ENCODE results near the gene TOP1.
A peak's percentile ranks its signal among the peaks of the same experiment; 100 is the strongest.

The TOP1 gene

GRCh38 chr20:41170386-41171105, 141.9 kb downstream of the TOP1 start:
- DNase-seq = no peak

DNA sequence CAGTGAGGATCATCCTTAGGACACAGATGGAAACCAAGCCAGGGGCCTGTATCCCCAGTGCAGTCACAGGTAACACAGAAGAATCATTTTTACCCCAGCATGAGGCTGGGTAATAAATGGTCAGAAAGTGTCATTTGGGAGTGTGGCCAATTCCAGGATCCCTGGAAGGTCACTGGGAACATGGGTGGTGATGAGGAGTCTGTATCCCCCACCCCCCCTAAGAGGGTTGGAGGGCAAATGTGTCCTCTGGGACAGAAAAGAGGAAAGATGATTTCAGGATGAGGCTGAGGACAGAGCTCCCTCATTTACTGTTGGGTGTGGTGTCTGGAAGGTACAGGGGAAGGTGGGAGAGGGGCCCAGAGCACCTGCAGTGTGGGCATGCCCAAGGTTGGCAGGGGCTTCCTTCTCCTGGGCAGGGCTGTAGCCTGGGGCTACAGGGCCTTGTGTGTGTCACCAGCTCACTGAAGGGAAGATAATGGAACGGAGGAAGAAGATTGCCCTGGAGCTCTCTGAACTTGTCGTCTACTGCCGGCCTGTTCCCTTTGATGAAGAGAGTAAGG, 143.2 kb downstream of the TOP1 start:
- no peak for DNase-seq

- no peak for DNase-seq
Measured at GRCh38 chr20:41172296-41173140, 143.9 kb downstream of the TOP1 start.

DNA sequence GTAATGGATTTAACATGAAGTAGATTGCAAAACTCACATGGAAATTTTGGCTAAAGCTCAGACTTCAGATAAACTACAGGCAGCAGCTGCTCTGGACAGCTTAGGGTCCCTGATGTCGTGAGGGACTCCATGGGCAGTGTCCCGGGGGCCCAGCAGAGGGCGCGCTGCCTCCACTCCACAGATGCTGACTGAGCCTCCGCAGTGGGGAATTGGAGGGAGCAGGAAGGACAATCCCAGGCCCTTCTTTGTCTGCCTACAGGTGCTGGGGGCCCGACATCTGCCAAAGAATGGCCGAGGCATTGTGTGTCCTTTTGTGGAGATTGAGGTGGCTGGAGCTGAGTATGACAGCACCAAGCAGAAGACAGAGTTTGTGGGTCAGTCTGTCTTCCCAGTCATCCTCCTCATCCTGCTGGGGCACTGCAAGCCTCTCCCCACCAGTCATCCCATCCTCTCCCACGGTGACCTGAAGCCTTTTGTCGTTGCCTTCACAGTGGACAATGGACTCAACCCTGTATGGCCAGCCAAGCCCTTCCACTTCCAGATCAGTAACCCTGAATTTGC, 144.6 kb downstream of the TOP1 start:
- peak; percentile 77 for DNase-seq

DNA sequence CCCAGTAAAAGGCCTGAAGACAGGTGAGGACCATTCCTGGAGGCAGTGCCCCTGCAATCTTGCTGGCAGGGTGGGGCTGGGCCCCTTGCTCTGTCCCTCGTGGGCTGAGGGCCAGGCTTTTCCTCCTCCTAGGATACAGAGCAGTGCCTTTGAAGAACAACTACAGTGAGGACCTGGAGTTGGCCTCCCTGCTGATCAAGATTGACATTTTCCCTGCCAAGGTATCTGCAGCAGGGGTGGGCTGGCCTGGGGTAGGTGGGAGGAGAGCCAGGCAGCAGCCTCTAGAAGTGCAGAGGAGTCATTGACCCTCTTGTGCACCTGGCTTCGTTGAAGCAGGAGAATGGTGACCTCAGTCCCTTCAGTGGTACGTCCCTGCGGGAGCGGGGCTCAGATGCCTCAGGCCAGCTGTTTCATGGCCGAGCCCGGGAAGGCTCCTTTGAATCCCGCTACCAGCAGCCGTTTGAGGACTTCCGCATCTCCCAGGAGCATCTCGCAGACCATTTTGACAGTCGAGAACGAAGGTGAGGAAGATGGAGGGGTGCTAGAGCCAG, 145.2 kb downstream of the TOP1 start:
- no peak for DNase-seq

Measured in NCI-H2227 treated with DMSO at 0.1 percent for 48 hours (cell line).